ENCODE measurements around the gene PCSK9.
A peak's percentile ranks its signal among the peaks of the same experiment; 100 is the strongest.
"Not testable (repeated sequence)": the region's sequence is repeated elsewhere in the genome, so short reads cannot be mapped to it uniquely, and the experiment has no call there.

Gene PCSK9

GRCh38 chr1:55000110-55001085, 39.0 kb upstream of the PCSK9 start:
- Mint-ChIP-seq H3K4me3 (no peak overlapping the region), H3K36me3 (no peaks in the 10 kb centered on the region), H3K27ac (no peak overlapping the region), H3K9me3 (no peaks in the 10 kb centered on the region), H3K4me1 (peaks cover 20% of the 10 kb centered on the region)
- ATAC-seq (no peak), DNase-seq (ENCODE audit: low spot score in 2 of 2) (no peak)

DNA sequence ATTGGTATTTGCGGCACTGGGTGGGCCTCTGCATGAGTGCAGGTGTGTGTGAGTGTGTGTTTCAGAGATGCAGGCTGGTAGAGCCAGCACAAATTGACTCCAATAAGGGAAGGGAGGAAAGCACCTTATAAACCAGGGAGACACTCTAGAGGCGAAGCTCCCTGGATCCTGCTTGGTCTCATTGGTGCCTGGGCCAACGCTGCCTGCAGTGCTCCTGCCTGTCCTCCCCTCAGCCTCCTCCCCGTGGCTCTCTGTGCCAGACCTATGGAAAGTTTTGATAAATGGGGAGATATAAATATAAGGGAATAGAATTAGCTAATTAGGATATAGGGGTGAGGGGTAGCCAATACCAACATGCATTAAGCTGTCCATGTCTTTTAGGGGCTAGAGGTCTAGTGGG, 38.0 kb upstream of the PCSK9 start:
- DNase-seq (ENCODE audit: low spot score in 2 of 2) (no peak), ATAC-seq (no peak)
- no peaks in the 10 kb centered on the region for H3K9me3 Mint-ChIP-seq
- H3K4me1 Mint-ChIP-seq = peaks cover 10% of the 10 kb centered on the region
- no peak overlapping the region for H3K4me3 Mint-ChIP-seq
- no peaks in the 10 kb centered on the region for H3K36me3 Mint-ChIP-seq
- H3K27ac Mint-ChIP-seq = no peak overlapping the region

DNA sequence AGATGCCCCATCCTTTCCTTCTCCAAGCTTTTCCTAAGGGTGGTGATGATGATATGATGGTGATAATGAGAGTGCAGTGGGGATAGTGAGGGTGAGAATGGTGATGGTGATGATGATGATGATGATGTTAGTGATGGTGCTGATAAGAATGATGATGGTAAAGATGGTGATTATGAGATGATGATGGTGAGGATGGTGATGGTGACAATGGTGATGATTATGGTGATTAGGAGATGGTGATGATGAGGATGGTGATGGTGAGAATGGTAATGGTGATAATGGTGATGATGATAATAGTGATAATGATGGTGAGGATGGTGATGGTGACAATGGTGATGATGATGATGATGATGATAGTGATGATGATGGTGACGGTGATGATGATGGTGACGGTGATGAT, 36.7 kb upstream of the PCSK9 start:
- Mint-ChIP-seq H3K4me3 (no peak overlapping the region), H3K36me3 (no peaks in the 10 kb centered on the region), H3K27ac (no peak overlapping the region), H3K4me1 (no peaks in the 10 kb centered on the region), H3K9me3 (no peaks in the 10 kb centered on the region)
- DNase-seq (ENCODE audit: low spot score in 2 of 2) = no peak
- ATAC-seq = no peak

GRCh38 chr1:55005351-55006140, 33.8 kb upstream of the PCSK9 start:
- H3K4me1 Mint-ChIP-seq = no peaks in the 10 kb centered on the region
- H3K36me3 Mint-ChIP-seq = no peaks in the 10 kb centered on the region
- ATAC-seq (peak; percentile 47), DNase-seq (ENCODE audit: low spot score in 2 of 2) (no peak)
- no peaks in the 10 kb centered on the region for H3K9me3 Mint-ChIP-seq
- H3K4me3 Mint-ChIP-seq = no peak overlapping the region
- no peak overlapping the region for H3K27ac Mint-ChIP-seq

GRCh38 chr1:55006931-55007330, 32.4 kb upstream of the PCSK9 start:
- no peak for DNase-seq (ENCODE audit: low spot score in 2 of 2)

GRCh38 chr1:55007625-55008024, 31.7 kb upstream of the PCSK9 start:
- ATAC-seq (no peak), DNase-seq (ENCODE audit: low spot score in 2 of 2) (no peak)
- H3K9me3 Mint-ChIP-seq = no peaks in the 10 kb centered on the region
- H3K27ac Mint-ChIP-seq = no peak overlapping the region
- H3K36me3 Mint-ChIP-seq = no peaks in the 10 kb centered on the region
- no peak overlapping the region for H3K4me3 Mint-ChIP-seq
- no peaks in the 10 kb centered on the region for H3K4me1 Mint-ChIP-seq

More at GRCh38 chr1:55006931-55007330, 32.4 kb upstream of the PCSK9 start:
- ATAC-seq = no peak
- Mint-ChIP-seq H3K4me3 (no peak overlapping the region), H3K9me3 (no peaks in the 10 kb centered on the region), H3K36me3 (no peaks in the 10 kb centered on the region), H3K27ac (no peak overlapping the region), H3K4me1 (no peaks in the 10 kb centered on the region)

DNA sequence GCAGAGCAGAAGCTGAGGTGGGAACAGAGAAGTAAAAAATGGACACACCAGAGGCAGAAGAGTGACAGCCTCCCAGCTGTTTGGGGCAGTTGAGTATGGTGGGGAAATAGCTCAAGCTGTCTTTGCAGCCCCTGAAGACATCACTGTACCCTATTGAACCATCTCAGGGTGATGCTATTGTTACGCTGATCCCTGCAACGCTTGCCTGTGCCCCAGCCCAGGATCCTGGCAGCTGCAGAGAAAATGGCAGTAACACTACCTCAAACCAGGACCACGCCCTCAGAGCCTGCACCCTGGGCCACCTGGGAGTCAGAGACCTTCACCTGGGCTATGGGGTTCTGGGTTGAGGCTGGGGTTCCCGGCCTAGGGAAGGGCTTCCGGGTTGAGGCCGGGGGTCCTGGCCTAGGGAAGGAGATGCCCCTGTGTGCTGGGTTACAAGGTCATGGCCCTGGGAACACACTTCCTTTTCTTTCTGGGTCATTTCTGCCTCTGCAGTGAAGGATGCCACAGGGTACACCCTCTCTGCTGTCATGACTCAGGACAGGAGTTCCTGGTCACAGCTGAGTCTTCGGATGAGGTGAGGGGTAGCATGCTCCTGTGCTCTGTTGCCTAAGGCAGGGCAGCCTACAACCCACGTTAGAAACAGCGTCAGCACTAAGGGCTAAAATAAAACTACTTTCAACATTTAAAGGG, 29.0 kb upstream of the PCSK9 start:
- Mint-ChIP-seq H3K27ac (peak overlapping the region; percentile 24), H3K4me3 (no peak overlapping the region), H3K9me3 (no peaks in the 10 kb centered on the region), H3K4me1 (no peaks in the 10 kb centered on the region), H3K36me3 (no peaks in the 10 kb centered on the region)
- DNase-seq (ENCODE audit: low spot score in 2 of 2) (no peak), ATAC-seq (peak; percentile 75)

DNA sequence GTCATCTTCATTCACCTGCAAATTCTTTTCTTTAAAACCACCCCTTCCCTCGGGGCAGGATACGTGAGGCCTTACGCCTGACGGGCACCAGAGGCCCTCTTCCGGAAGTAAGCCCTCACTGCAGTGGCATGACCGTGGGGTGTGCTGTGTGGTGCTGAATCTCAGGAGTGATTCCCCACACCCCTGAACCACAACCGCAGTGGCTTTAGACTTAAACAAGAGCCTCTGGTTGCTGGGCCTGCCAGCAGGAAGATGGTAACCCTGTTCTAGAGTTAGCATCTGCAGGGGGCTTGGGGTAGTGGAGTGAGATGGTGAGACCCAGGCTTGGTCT, 28.5 kb upstream of the PCSK9 start:
- ATAC-seq = peak; percentile 75

DNA sequence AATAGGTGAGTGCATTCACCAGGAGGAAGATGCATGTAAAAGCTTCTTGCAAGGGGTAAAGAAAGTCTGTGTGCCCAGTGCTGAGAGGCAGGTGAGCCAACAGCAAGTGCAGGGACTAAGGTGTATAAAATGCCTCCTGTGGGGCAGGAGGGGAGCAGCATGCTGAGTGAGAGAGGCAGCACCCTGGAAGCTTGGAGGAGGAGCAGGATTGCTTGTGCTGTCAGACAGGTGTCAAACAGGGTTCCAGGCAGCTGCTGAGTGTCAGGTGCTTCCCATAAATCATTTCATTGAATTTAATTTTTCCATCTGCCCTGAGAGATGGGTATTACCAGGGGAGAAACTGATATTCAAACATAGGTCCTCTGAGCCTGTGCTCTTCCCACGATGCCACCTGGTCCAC, 26.7 kb upstream of the PCSK9 start:
- Mint-ChIP-seq H3K4me3 (no peak overlapping the region), H3K9me3 (no peaks in the 10 kb centered on the region), H3K27ac (no peak overlapping the region), H3K4me1 (no peaks in the 10 kb centered on the region), H3K36me3 (no peaks in the 10 kb centered on the region)
- DNase-seq (ENCODE audit: low spot score in 2 of 2) (no peak), ATAC-seq (no peak)

More for the DNA sequence above, 28.5 kb upstream of the PCSK9 start:
- no peaks in the 10 kb centered on the region for H3K9me3 Mint-ChIP-seq
- no peak for DNase-seq (ENCODE audit: low spot score in 2 of 2)
- no peak overlapping the region for H3K27ac Mint-ChIP-seq
- no peak overlapping the region for H3K4me3 Mint-ChIP-seq
- H3K4me1 Mint-ChIP-seq = no peaks in the 10 kb centered on the region
- no peaks in the 10 kb centered on the region for H3K36me3 Mint-ChIP-seq

DNA sequence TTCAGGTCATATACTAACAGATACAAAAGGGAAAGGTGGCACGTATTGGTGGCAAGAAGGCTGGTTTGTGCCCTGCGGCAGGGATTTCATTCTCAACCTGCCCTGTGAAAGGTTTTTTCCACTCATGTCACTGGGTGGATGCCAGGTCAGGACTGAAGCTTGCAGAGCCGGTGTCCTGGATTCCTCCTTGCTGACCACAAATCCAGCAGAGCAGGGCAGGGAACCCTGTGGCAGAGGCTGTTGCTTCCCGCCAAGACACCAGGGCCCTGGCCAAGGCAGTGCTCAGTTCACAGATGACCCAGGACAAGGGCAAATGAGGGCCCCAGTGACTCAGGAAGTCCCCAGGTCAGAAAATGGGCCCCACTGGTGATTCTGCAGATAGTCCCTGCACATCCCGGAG, 24.2 kb upstream of the PCSK9 start:
- H3K9me3 Mint-ChIP-seq = no peaks in the 10 kb centered on the region
- no peak for ATAC-seq
- no peak overlapping the region for H3K4me3 Mint-ChIP-seq
- no peaks in the 10 kb centered on the region for H3K4me1 Mint-ChIP-seq
- DNase-seq (ENCODE audit: low spot score in 2 of 2) = no peak
- no peaks in the 10 kb centered on the region for H3K36me3 Mint-ChIP-seq
- H3K27ac Mint-ChIP-seq = no peak overlapping the region

GRCh38 chr1:55015731-55016620, 23.4 kb upstream of the PCSK9 start:
- DNase-seq (ENCODE audit: low spot score in 2 of 2) (no peak), ATAC-seq (no peak)
- Mint-ChIP-seq H3K9me3 (no peaks in the 10 kb centered on the region), H3K36me3 (no peaks in the 10 kb centered on the region), H3K27ac (no peak overlapping the region), H3K4me3 (no peak overlapping the region), H3K4me1 (no peaks in the 10 kb centered on the region)

DNA sequence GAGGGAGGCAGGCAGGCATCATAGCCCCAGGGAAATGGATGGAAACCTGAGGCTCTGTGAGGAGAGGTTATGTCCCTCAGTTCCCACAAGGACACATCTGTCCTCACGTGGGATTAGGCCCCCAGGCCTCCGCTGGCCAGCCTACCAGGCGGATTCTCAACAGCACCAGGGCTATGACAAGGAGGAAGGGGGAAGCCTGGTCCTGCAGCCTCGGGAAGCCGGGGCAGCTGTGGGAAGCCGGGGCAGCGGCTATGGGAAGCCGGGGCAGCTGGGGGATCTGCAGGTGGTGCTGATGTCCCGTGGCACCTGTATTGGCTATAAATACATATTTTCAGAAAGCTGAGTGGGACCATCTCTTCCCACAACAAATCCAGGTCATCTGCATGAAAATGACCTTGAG, 21.0 kb upstream of the PCSK9 start:
- no peaks in the 10 kb centered on the region for H3K9me3 Mint-ChIP-seq
- no peak overlapping the region for H3K27ac Mint-ChIP-seq
- H3K4me1 Mint-ChIP-seq = peaks cover 7% of the 10 kb centered on the region
- no peak for DNase-seq (ENCODE audit: low spot score in 2 of 2)
- H3K36me3 Mint-ChIP-seq = no peaks in the 10 kb centered on the region
- H3K4me3 Mint-ChIP-seq = no peak overlapping the region
- ATAC-seq = no peak

GRCh38 chr1:55021942-55022546, 17.3 kb upstream of the PCSK9 start:
- Mint-ChIP-seq H3K36me3 (no peaks in the 10 kb centered on the region), H3K27ac (no peak overlapping the region), H3K9me3 (no peaks in the 10 kb centered on the region), H3K4me1 (peaks cover 18% of the 10 kb centered on the region), H3K4me3 (no peak overlapping the region)
- DNase-seq (ENCODE audit: low spot score in 2 of 2) (peak; percentile 64 to 86), ATAC-seq (peak; percentile 98)

DNA sequence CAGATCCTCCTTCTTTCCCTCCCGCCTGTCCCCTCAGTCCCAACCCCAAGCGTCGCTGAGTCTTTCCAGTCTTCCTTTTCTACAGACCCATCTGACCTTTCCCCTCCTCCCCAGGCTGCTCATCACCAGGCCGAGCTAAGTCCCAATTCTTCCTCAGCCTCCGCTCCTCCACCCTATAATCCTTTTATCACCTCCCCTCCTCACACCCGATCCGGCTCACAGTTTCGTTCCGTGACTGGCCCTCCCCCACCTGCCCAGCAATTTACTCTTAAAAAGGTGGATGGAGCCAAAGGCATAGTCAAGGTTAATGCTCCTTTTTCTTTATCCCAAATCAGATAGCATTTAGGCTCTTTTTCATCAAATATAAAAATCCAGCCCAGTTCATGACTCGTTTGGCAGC, 15.2 kb upstream of the PCSK9 start:
- not testable (repeated sequence) for H3K36me3 Mint-ChIP-seq; DNase-seq (ENCODE audit: low spot score in 2 of 2); H3K4me3 Mint-ChIP-seq; H3K27ac Mint-ChIP-seq; ATAC-seq; H3K9me3 Mint-ChIP-seq
- peaks cover 18% of the 10 kb centered on the region for H3K4me1 Mint-ChIP-seq

Data from stimulated activated effector memory CD8-positive, alpha-beta T cell treated with anti-CD3 and anti-CD28 coated beads, Interleukin-12 subunit alpha, Interleukin-12 subunit beta, amount 100 ng/mL, for 72 hours (primary cell).